Stimulated activated CD4-positive, alpha-beta T cell treated with anti-CD3 and anti-CD28 coated beads, Interleukin-4, amount 100 ng/mL, for 4 hours (primary cell): ENCODE data around the gene SRD5A2.
"Not testable (repeated sequence)": the region's sequence is repeated elsewhere in the genome, so short reads cannot be mapped to it uniquely, and the experiment has no call there.

Experiments used
- DNase-seq, 2 experiments: peaks; one replicate each; pipeline ENCODE4 v3.0.0-alpha.2; 2020

The SRD5A2 gene

GRCh38 chr2:31531101-31531500, 49.6 kb downstream of the SRD5A2 start:
- DNase-seq, result no peak

GRCh38 chr2:31529256-31529655, 51.5 kb downstream of the SRD5A2 start:
- no peak for DNase-seq

- no peak for DNase-seq
Measured at GRCh38 chr2:31528823-31529222, 51.9 kb downstream of the SRD5A2 start.

GRCh38 chr2:31526946-31527732, 53.6 kb downstream of the SRD5A2 start:
- no peak for DNase-seq

GRCh38 chr2:31525876-31526275, 54.9 kb downstream of the SRD5A2 start:
- DNase-seq, result no peak

DNA sequence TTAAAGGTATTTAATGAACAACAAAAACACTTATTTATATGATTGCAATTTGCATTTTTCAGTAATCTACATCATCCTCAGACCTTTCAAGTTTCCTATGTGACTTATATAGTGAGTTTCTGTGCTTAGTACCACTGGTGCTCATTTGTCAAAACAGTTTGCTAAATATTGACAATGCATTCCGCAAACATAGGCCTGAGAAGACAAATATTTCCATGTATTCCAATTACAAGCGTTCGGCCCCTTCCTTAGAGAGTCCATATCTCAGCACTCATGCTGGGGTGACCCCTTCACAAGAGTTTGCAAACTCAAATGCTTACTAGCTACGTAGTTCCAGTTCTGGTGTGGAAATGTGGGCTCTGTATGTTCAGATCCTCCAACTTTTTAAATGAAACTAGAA, 56.1 kb downstream of the SRD5A2 start:
- DNase-seq, result no peak

GRCh38 chr2:31523871-31524492, 56.8 kb downstream of the SRD5A2 start:
- DNase-seq, result peak; percentile 12 to 41

GRCh38 chr2:31522786-31523185, 58.0 kb downstream of the SRD5A2 start:
- DNase-seq, result no peak

- DNase-seq, result no peak
Measured at GRCh38 chr2:31517442-31518203, 63.1 kb downstream of the SRD5A2 start.

- no peak for DNase-seq
Measured at GRCh38 chr2:31515586-31515985, 65.2 kb downstream of the SRD5A2 start.

DNA sequence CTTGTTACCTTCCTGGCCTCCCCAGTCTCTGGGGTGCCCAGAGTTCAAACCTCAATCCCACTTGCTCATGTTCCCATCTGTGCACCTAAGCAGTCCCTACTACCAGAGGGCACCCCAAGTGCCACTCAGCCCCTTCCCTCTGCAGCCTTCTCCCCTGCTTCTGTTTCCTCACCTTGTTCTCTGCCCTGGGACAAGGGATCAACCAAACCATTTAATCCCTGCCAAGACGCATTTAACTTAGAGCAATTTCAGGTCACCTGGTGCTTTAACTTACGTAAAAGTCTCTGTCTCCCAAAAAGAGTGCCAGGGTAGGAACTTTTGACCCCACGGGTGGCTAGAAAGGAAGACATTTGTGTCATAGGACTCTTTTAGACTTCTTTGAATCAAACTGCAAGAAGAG, 67.2 kb downstream of the SRD5A2 start:
- no peak for DNase-seq

DNA sequence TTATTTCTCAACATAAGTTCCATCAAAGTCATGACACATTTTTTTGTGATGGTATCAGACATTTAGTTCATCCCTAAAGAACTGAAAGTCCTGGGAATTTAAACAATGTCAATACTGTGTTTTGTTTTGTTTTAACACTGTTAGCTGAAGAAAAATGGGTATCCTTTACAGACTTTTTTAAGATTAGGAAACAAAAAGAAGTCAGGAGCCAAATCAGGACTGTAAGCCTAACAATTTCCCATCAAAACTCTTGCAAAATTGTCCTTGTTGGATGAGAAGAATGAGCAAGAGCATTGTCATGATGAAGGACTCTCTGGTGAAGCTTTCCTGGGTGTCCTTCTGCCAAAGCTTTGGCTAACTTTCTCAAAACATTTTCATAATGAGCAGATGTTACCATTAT, 69.4 kb downstream of the SRD5A2 start:
- DNase-seq, result no peak

- no peak for DNase-seq
Measured at GRCh38 chr2:31505111-31505510, 75.6 kb downstream of the SRD5A2 start.

DNA sequence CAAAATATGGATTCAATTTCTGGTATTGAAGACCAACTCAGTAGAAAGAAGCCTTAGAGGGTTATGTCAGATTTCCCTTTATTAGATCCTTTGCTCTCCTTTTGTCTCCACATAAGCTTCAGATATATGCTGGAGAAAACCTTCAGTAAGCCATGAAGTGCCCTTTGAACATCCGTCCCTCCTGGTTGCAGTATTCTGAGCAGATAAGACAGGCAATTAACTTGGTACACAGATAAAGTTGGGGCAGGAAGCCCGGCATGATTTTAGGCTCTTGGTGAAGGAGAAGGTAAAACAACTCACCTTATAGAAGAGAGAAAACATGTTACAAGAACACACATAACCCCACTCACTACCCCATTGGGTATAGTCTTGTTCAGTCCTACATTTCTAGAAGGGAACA, 76.4 kb downstream of the SRD5A2 start:
- DNase-seq, result no peak

DNA sequence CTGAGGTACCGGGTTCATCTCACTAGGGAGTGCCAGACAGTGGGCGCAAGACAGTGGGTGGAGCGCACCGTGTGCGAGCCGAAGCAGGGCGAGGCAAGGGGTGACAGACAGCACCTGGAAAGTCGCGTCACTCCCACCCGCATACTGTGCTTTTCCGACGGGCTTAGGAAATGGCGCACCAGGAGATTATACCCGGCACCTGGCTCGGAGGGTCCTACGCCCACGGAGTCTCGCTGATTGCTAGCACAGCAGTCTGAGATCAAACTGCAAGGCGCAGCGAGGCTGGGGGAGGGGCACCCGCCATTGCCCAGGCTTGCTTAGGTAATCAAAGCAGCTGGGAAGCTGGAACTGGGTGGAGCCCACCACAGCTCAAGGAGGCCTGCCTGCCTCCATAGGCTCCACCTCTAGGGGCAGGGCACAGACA, 84.3 kb downstream of the SRD5A2 start:
- DNase-seq, result not testable (repeated sequence)

- DNase-seq, result not testable (repeated sequence)
Measured at GRCh38 chr2:31489339-31489738, 91.4 kb downstream of the SRD5A2 start.

DNA sequence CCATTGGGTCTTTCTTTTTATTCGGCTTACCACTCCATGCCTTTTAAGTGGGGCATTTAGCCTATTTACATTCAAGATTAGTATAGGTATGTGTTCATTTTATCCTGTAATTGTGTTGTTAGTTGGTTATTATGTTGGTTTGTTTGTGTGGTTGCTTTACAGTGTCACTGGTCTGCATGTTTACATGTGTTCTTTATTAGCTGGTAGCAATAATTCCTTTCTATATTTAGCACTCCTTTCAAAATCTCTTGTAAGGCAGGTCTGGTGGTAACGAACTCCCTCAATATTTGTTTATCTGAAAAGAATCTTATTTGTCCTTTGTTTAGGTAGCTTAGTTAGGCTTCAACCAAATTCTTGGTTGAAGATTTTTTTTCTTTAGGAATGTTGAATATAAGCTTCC, 97.5 kb downstream of the SRD5A2 start:
- no peak for DNase-seq

- DNase-seq, result no peak
Measured at GRCh38 chr2:31476511-31477180, 104.1 kb downstream of the SRD5A2 start.

DNA sequence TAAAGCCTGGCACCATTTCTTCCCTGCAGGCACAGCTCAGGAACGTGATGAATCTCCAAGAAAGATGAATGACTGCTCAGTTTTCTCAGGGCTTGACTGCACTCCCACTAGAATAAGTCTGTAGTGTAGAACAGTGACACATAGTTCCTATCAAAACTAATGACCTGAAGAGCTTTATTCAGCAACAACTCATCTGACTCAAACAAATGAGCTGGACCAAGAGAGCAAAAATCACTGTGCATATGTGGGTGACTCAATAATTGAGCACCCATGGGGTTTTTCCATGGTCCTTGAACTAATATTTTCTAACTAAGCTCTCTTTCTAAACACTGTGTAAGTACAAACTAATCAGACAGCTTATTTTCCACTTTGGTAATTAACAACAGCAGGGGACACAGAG, 105.0 kb downstream of the SRD5A2 start:
- no peak for DNase-seq

GRCh38 chr2:31474296-31474695, 106.4 kb downstream of the SRD5A2 start:
- DNase-seq, result no peak
